ENCODE data around the gene SARM1. TPM values are rescaled to one million over a fixed set of nuclear protein-coding genes. Genes with fewer than 3 reads are reported as not detected.

Gene SARM1
- total RNA-seq, 1 experiment from 2014 or later, result 17.4 TPM

DNA sequence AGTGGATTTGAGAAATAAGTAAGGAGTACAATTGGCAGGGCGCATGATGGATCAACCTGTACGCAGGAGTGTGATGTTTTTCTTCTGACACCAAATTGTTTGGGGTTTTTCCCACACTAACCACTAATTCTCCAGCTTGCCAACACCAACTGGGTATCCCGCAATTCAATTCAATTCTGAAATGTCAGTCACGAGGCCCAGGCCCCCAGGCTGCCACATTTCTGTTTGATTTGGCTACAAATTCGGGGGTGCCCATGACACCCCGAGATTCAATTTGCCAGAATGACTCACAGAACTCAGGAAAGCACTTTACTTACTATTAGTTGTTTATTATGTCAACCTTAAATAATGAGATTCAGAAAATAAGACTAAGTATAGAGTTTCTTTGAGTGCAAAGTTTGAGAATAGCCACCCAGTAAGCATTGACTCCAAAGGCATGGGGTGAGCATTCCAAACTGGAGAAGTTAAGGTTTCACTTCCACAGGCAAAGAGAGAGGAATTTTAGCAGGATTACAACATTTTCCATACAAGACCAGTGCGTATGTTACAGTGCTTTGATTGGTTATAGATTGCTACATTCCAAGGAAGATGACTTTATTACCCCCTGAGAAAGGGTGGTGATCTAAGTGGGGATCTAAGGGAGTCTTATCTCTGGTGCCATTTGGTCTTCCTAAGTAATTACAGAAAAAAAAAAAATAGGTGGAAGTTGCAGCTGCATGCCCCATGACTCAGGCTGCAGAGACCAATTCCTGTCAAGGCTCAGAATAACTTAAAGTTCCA, 23.0 kb downstream of the SARM1 start:
- H3K4me1 ChIP-seq (ENCODE audit: control insufficient read depth, insufficient read depth, low read length), result peaks cover 8% of the 10 kb centered on the region; the same call in 1 of the 2 replicates
- DNase-seq (ENCODE audit: low read depth, low spot score) (no peak), ATAC-seq (no peak)
- no peak overlapping the region for H3K27ac ChIP-seq (ENCODE audit: low read length)
- H3K4me3 ChIP-seq (ENCODE audit: low read depth in 2 of 2, low read length in 2 of 2), result no peak overlapping the region
- TF ChIP-seq POLR2AphosphoS5 (IDR thresholded peaks at IDR 0.05; ENCODE audit: low read depth, low read length), result no peak
- TF ChIP-seq, protein P1, sequence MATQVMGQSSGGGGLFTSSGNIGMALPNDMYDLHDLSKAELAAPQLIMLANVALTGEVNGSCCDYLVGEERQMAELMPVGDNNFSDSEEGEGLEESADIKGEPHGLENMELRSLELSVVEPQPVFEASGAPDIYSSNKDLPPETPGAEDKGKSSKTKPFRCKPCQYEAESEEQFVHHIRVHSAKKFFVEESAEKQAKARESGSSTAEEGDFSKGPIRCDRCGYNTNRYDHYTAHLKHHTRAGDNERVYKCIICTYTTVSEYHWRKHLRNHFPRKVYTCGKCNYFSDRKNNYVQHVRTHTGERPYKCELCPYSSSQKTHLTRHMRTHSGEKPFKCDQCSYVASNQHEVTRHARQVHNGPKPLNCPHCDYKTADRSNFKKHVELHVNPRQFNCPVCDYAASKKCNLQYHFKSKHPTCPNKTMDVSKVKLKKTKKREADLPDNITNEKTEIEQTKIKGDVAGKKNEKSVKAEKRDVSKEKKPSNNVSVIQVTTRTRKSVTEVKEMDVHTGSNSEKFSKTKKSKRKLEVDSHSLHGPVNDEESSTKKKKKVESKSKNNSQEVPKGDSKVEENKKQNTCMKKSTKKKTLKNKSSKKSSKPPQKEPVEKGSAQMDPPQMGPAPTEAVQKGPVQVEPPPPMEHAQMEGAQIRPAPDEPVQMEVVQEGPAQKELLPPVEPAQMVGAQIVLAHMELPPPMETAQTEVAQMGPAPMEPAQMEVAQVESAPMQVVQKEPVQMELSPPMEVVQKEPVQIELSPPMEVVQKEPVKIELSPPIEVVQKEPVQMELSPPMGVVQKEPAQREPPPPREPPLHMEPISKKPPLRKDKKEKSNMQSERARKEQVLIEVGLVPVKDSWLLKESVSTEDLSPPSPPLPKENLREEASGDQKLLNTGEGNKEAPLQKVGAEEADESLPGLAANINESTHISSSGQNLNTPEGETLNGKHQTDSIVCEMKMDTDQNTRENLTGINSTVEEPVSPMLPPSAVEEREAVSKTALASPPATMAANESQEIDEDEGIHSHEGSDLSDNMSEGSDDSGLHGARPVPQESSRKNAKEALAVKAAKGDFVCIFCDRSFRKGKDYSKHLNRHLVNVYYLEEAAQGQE (IDR thresholded peaks at IDR 0.05; ENCODE audit: insufficient read depth in 1 of 2, low read depth in 2 of 2, low read length in 1 of 2), result no peak
- TF ChIP-seq TCF7L2 (IDR thresholded peaks at IDR 0.05; ENCODE audit: low read depth, low read length), result no peak
- TF ChIP-seq CTCF (IDR thresholded peaks at IDR 0.05), result no peak
- no peak for TF ChIP-seq SIN3A (IDR thresholded peaks at IDR 0.05; ENCODE audit: borderline replicate concordance, insufficient read depth, low read depth, low read length)
- no peaks in the 10 kb centered on the region for H3K36me3 ChIP-seq (ENCODE audit: control insufficient read depth, insufficient read depth, low read length)
- H3K9me3 ChIP-seq (ENCODE audit: control insufficient read depth, insufficient read depth, low read depth, low read length), result no peaks in the 10 kb centered on the region
- in situ Hi-C loops (cut with HindIII; ENCODE audit: low pct_unique_long_range_greater_than_20kb, low sequenced_read_pairs) (no loop called here), intact Hi-C loops (cut with micrococcal nuclease; ENCODE audit: unreplicated experiment) (no loop called here)
- no peaks in the 10 kb centered on the region for H3K27me3 ChIP-seq (ENCODE audit: control insufficient read depth, insufficient read depth, low read length)
- ChIA-PET CTCF (interaction anchor here (0.7 kb wide), 1 partner anchor 22 kb away, joined by 3 read pairs; no protein-coding TSS in a partner anchor), POLR2A (interaction anchor here (0.6 kb wide), 1 partner anchor 64 kb away, joined by 4 read pairs; no protein-coding TSS in a partner anchor)
- no TSS peak for BruUV-seq (replicated peaks)

- in situ Hi-C loops (cut with HindIII; ENCODE audit: low pct_unique_long_range_greater_than_20kb, low sequenced_read_pairs), result no loop called here
- no peaks in the 10 kb centered on the region for H3K27me3 ChIP-seq (ENCODE audit: control insufficient read depth, insufficient read depth, low read length)
- TF ChIP-seq, protein P1 (IDR thresholded peaks at IDR 0.05; ENCODE audit: insufficient read depth in 1 of 2, low read depth in 2 of 2, low read length in 1 of 2), result no peak
- TF ChIP-seq CTCF (IDR thresholded peaks at IDR 0.05), result no peak
- ATAC-seq, result no peak
- H3K4me3 ChIP-seq (ENCODE audit: low read depth in 2 of 2, low read length in 2 of 2), result no peak overlapping the region
- ChIA-PET CTCF (interaction anchor here (0.7 kb wide), 1 partner anchor 21 kb away, joined by 3 read pairs; no protein-coding TSS in a partner anchor), POLR2A (no interaction called here)
- peaks cover 8% of the 10 kb centered on the region; the same call in 1 of the 2 replicates for H3K4me1 ChIP-seq (ENCODE audit: control insufficient read depth, insufficient read depth, low read length)
- no peak for DNase-seq (ENCODE audit: low read depth, low spot score)
- BruUV-seq (replicated peaks), result no TSS peak
- no peaks in the 10 kb centered on the region for H3K36me3 ChIP-seq (ENCODE audit: control insufficient read depth, insufficient read depth, low read length)
- intact Hi-C loops (cut with micrococcal nuclease; ENCODE audit: unreplicated experiment), result no loop called here
- H3K27ac ChIP-seq (ENCODE audit: low read length), result no peak overlapping the region
- no peaks in the 10 kb centered on the region for H3K9me3 ChIP-seq (ENCODE audit: control insufficient read depth, insufficient read depth, low read depth, low read length)
These were observed 23.9 kb downstream of the SARM1 start for GRCh38 chr17:28395426-28395825.

Measured in Panc1 (cell line).